Ishikawa (cell line): Measurements from ENCODE around the gene FOXP1.

Source experiments
- EP300 ChIP-seq: IDR thresholded peaks from 2 replicates; pipeline ENCODE4 v1.6.1; 2012; ENCODE audit warnings: borderline replicate concordance
- TF ChIP-seq, protein P1 (sequence below): IDR thresholded peaks from 2 replicates; pipeline ENCODE4 v1.6.1; 2012
- TF ChIP-seq, protein P2 (sequence below): IDR thresholded peaks from 2 replicates; pipeline ENCODE4 v1.6.1; 2012; ENCODE audit warnings: low read depth, mild to moderate bottlenecking

DNA sequence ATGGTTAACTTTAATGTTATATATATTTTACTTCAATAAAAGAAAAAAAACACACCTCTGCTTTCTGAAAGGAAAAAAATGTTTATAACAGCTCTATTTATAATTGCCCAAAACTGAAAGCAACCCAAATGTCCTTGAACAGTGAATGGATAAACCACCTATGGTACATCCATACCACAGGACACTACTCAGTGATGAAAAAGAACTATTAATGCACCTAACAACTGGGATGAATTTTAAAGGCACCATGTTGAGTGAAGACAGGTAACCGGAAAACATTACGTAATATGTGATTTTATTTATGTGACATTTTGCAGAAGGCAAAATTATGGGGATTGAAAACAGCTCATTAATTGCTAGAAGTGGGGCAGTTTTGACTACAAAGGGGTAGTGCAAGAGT, 23.8 kb upstream of the FOXP1 start:
- TF ChIP-seq, protein P1, sequence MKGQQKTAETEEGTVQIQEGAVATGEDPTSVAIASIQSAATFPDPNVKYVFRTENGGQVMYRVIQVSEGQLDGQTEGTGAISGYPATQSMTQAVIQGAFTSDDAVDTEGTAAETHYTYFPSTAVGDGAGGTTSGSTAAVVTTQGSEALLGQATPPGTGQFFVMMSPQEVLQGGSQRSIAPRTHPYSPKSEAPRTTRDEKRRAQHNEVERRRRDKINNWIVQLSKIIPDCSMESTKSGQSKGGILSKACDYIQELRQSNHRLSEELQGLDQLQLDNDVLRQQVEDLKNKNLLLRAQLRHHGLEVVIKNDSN: no peak
- TF ChIP-seq, protein P2, sequence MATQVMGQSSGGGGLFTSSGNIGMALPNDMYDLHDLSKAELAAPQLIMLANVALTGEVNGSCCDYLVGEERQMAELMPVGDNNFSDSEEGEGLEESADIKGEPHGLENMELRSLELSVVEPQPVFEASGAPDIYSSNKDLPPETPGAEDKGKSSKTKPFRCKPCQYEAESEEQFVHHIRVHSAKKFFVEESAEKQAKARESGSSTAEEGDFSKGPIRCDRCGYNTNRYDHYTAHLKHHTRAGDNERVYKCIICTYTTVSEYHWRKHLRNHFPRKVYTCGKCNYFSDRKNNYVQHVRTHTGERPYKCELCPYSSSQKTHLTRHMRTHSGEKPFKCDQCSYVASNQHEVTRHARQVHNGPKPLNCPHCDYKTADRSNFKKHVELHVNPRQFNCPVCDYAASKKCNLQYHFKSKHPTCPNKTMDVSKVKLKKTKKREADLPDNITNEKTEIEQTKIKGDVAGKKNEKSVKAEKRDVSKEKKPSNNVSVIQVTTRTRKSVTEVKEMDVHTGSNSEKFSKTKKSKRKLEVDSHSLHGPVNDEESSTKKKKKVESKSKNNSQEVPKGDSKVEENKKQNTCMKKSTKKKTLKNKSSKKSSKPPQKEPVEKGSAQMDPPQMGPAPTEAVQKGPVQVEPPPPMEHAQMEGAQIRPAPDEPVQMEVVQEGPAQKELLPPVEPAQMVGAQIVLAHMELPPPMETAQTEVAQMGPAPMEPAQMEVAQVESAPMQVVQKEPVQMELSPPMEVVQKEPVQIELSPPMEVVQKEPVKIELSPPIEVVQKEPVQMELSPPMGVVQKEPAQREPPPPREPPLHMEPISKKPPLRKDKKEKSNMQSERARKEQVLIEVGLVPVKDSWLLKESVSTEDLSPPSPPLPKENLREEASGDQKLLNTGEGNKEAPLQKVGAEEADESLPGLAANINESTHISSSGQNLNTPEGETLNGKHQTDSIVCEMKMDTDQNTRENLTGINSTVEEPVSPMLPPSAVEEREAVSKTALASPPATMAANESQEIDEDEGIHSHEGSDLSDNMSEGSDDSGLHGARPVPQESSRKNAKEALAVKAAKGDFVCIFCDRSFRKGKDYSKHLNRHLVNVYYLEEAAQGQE: no peak
- no peak for TF ChIP-seq EP300
